HepG2 (cell line): Measurements from ENCODE around the gene TBC1D24. TPM values are rescaled to one million over a fixed set of nuclear protein-coding genes. Genes with fewer than 3 reads are reported as not detected.

Experiments
- AGO2 ChIP-seq: fragments of 200-400 bp; formaldehyde crosslinking; optimal IDR thresholded peaks from 2 replicates; pipeline ENCODE3; 2017; ENCODE audit warnings: mild to moderate bottlenecking, low read depth, low read length, moderate library complexity
- ATRX ChIP-seq: sonication (generic); formaldehyde crosslinking; IDR thresholded peaks from 2 replicates; pipeline ENCODE4 v1.4.0; 2020; ENCODE audit warnings: missing genetic modification reagents, borderline replicate concordance
- BCL3 ChIP-seq: sonication (generic); formaldehyde crosslinking; IDR thresholded peaks from 2 replicates; pipeline ENCODE4 v1.5.1; 2020; ENCODE audit warnings: mild to moderate bottlenecking, missing genetic modification reagents, moderate library complexity
- GMEB1 ChIP-seq: sonication (generic); formaldehyde crosslinking; IDR thresholded peaks from 2 replicates; pipeline ENCODE4 v1.5.1; 2020; ENCODE audit warnings: missing genetic modification reagents, mild to moderate bottlenecking, borderline replicate concordance
- HDAC2 ChIP-seq: sonication (generic); formaldehyde crosslinking; IDR thresholded peaks from 2 replicates; pipeline ENCODE4 v1.4.0; 2020; ENCODE audit warnings: missing genetic modification reagents
- HNRNPK ChIP-seq: fragments of 200-400 bp; formaldehyde crosslinking; IDR thresholded peaks from 2 replicates; pipeline ENCODE4 v1.6.1; 2018; ENCODE audit warnings: low read length, low read depth, moderate library complexity, mild to moderate bottlenecking; ENCODE audit not compliant: poor library complexity, severe bottlenecking
- KDM2A ChIP-seq: sonication (generic); formaldehyde crosslinking; IDR thresholded peaks from 2 replicates; pipeline ENCODE4 v1.4.0; 2020; ENCODE audit warnings: low read depth, missing genetic modification reagents, borderline replicate concordance
- KDM6A ChIP-seq: IDR thresholded peaks from 2 replicates; pipeline ENCODE4 v1.6.1; 2016; ENCODE audit warnings: low read depth
- NONO ChIP-seq, 2 experiments: fragments of 450-650 bp in 1 of 2; sonication (generic) in 1 of 2; formaldehyde crosslinking in 1 of 2; IDR thresholded peaks in 1 of 2; conservative IDR thresholded peaks in 1 of 2; 2 replicates each; pipeline versions ENCODE4 v1.6.1 to v1.8.0; 2017 to 2022; ENCODE audit warnings: mild to moderate bottlenecking in 1 of 2, missing genetic modification reagents in 1 of 2, moderate library complexity in 1 of 2
- NR2F1 ChIP-seq, 2 experiments: fragments of 450-650 bp in 1 of 2; formaldehyde crosslinking in 1 of 2; IDR thresholded peaks; 2 replicates each; pipeline versions ENCODE4 v1.5.0 to v1.6.1; 2016 to 2020; ENCODE audit warnings: mild to moderate bottlenecking in 1 of 2, missing compliant biosample characterization in 1 of 2, missing genetic modification reagents in 1 of 2, moderate library complexity in 1 of 2
- RFXAP ChIP-seq: sonication (generic); formaldehyde crosslinking; IDR thresholded peaks from 2 replicates; pipeline ENCODE4 v1.4.0; 2020; ENCODE audit warnings: missing genetic modification reagents, borderline replicate concordance
- SALL1 ChIP-seq: sonication (generic); formaldehyde crosslinking; IDR thresholded peaks from 2 replicates; pipeline ENCODE4 v1.8.0; 2022; ENCODE audit warnings: mild to moderate bottlenecking, missing genetic modification reagents
- SNRNP70 ChIP-seq: fragments of 200-400 bp; formaldehyde crosslinking; IDR thresholded peaks from 2 replicates; pipeline ENCODE4 v1.6.1; 2017; ENCODE audit warnings: mild to moderate bottlenecking, low read depth, low read length, moderate library complexity
- XBP1 ChIP-seq: sonication (generic); formaldehyde crosslinking; IDR thresholded peaks from 2 replicates; pipeline ENCODE4 v1.5.0; 2020; ENCODE audit warnings: missing genetic modification reagents
- ZFY ChIP-seq: sonication (generic); formaldehyde crosslinking; IDR thresholded peaks from 2 replicates; pipeline ENCODE4 v1.4.0; 2020; ENCODE audit warnings: missing genetic modification reagents
- ZNF224 ChIP-seq: sonication (generic); formaldehyde crosslinking; IDR thresholded peaks from 2 replicates; pipeline ENCODE4 v1.5.0; 2020; ENCODE audit warnings: mild to moderate bottlenecking, missing genetic modification reagents
- ZNF24 ChIP-seq: fragments of 450-650 bp; IDR thresholded peaks from 2 replicates; pipeline ENCODE4 v1.6.1; 2017; ENCODE audit warnings: antibody characterized with exemption, mild to moderate bottlenecking
- ZNF263 ChIP-seq: sonication (generic); formaldehyde crosslinking; IDR thresholded peaks from 2 replicates; pipeline ENCODE4 v1.4.0; 2020; ENCODE audit warnings: missing genetic modification reagents
- ZNF691 ChIP-seq: sonication (generic); formaldehyde crosslinking; IDR thresholded peaks from 2 replicates; pipeline ENCODE4 v1.4.0; 2020; ENCODE audit warnings: missing genetic modification reagents, low read depth, mild to moderate bottlenecking, borderline replicate concordance
- ZNF704 ChIP-seq: sonication (generic); formaldehyde crosslinking; IDR thresholded peaks from 2 replicates; pipeline ENCODE4 v1.8.1; 2023; ENCODE audit warnings: mild to moderate bottlenecking, inconsistent platforms, moderate library complexity, missing genetic modification reagents, borderline replicate concordance
- ZNF780A ChIP-seq: sonication (generic); formaldehyde crosslinking; IDR thresholded peaks from 2 replicates; pipeline ENCODE4 v1.8.0; 2022; ENCODE audit warnings: mild to moderate bottlenecking, missing genetic modification reagents, moderate library complexity
- ZNF839 ChIP-seq: sonication (generic); formaldehyde crosslinking; IDR thresholded peaks from 2 replicates; pipeline ENCODE4 v1.4.0; 2020; ENCODE audit warnings: missing genetic modification reagents, mild to moderate bottlenecking, borderline replicate concordance
- ZSCAN9 ChIP-seq: IDR thresholded peaks from 2 replicates; pipeline ENCODE4 v1.6.1; 2016; ENCODE audit warnings: borderline replicate concordance
- polyA plus RNA-seq, 8 experiments: library from polyadenylated mRNA; depleted of rRNA in 3 of 8; stranded (reverse) in 7 of 8; unstranded in 1 of 8; fragments of >200 nt; fragmentation: Illumina TruSeq in 4 of 8; extraction: Trizol in 4 of 8; gene quantifications; 2 replicates each; pipeline versions ENCODE4 v1.2.1 to v1.2.3, GENCODE V29; 2011 to 2016; ENCODE audit warnings: low read depth in 4 of 8, missing spikeins in 1 of 8, mixed read lengths in 1 of 8; ENCODE audit not compliant: insufficient read depth in 1 of 8
- total RNA-seq, 5 experiments: library from RNA; depleted of rRNA; stranded (reverse); fragments of >200 nt; fragmentation: Illumina TruSeq; extraction: Trizol; gene quantifications; 2 replicates each; pipeline ENCODE4 v1.2.3, GENCODE V29; 2016; ENCODE audit warnings: low read depth in 1 of 5

Gene TBC1D24
- total and polyA plus RNA-seq, 2 of the 13 experiments (the other 11 are each of a cell fraction or from before 2014, with no cell fraction given): 7.7 to 13.7 TPM

GRCh38 chr16:2473999-2474876 lies 689 bp upstream of the TBC1D24 start (continued):
- 0 out of 2 replicates have a peak, but pooled peaks have one; percentile 43 for TF ChIP-seq GMEB1 (CRISPR knock-in tag)
- TF ChIP-seq ZNF224 (CRISPR knock-in tag): no peak
- no peak for TF ChIP-seq HNRNPK
- TF ChIP-seq ZSCAN9 (CRISPR knock-in tag): no peak
- TF ChIP-seq ZNF704 (CRISPR knock-in tag): no peak
- no peak for TF ChIP-seq ZNF780A (CRISPR knock-in tag)
- 0 out of 2 replicates have a peak, but pooled peaks have one; percentile 18 for TF ChIP-seq HDAC2 (CRISPR knock-in tag)
- TF ChIP-seq NONO (IDR thresholded peaks at IDR 0.05): no peak
- peak; percentile 38; the same call in 1 of the 2 replicates for TF ChIP-seq NONO (CRISPR knock-in tag; conservative IDR thresholded peaks at IDR 0.05)
- peak; percentile 15; the same call in 1 of the 2 replicates for TF ChIP-seq RFXAP (CRISPR knock-in tag)
- TF ChIP-seq SALL1 (CRISPR knock-in tag): 0 out of 2 replicates have a peak, but pooled peaks have one; percentile 38
- TF ChIP-seq KDM6A (CRISPR knock-in tag): no peak
- no peak for TF ChIP-seq ZNF24
- TF ChIP-seq XBP1 (CRISPR knock-in tag): no peak
- TF ChIP-seq ZNF691 (CRISPR knock-in tag): 0 out of 2 replicates have a peak, but pooled peaks have one; percentile 11
- TF ChIP-seq ZNF839 (CRISPR knock-in tag): peak; percentile 38; the same call in 1 of the 2 replicates
- TF ChIP-seq ZFY (CRISPR knock-in tag): peak; percentile 21; the same call in 1 of the 2 replicates
- no peak for TF ChIP-seq ATRX
- 0 out of 2 replicates have a peak, but pooled peaks have one; percentile 31 for TF ChIP-seq BCL3 (CRISPR knock-in tag)
- TF ChIP-seq SNRNP70: no peak
- no peak for TF ChIP-seq NR2F1 (CRISPR knock-in tag; IDR thresholded peaks at IDR 0.05)
- TF ChIP-seq ZNF263: no peak
- peak; percentile 66 for TF ChIP-seq AGO2
- TF ChIP-seq KDM2A (CRISPR knock-in tag): no peak; the same call in 1 of the 2 replicates
